ENCODE measurements around the gene NLRP6. TPM values are rescaled to one million over a fixed set of nuclear protein-coding genes. Genes with fewer than 3 reads are reported as not detected.
"Not testable (repeated sequence)": the region's sequence is repeated elsewhere in the genome, so short reads cannot be mapped to it uniquely, and the experiment has no call there.

Gene NLRP6
- total RNA-seq, 1 donor from 2014 or later, result not detected

DNA sequence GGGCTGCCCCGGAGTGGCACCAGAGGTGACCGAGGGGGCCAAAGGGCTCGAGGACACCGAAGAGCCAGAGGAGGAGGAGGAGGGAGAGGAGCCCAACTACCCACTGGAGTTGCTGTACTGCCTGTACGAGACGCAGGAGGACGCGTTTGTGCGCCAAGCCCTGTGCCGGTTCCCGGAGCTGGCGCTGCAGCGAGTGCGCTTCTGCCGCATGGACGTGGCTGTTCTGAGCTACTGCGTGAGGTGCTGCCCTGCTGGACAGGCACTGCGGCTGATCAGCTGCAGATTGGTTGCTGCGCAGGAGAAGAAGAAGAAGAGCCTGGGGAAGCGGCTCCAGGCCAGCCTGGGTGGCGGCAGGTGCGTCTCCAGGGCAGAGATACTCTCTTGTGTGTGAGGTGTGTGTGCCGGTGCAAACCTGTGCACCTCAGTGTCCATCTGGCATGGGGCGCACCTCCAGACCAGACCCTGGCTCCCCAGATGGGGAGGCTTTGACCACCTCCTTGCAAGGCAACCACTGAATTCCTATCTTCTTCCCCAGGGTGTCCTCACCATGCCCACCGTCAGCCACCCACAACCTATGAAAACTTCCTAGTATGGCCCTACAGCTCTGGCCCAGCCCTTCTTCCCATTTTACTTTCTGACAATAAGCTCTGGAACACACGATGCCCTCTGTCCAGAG, 3.4 kb downstream of the NLRP6 start:
- no peak for DNase-seq (ENCODE audit: low read depth in 2 of 2)

- DNase-seq (ENCODE audit: low read depth in 2 of 2), result no peak
Measured at GRCh38 chr11:282171-282570, 4.0 kb downstream of the NLRP6 start.

DNA sequence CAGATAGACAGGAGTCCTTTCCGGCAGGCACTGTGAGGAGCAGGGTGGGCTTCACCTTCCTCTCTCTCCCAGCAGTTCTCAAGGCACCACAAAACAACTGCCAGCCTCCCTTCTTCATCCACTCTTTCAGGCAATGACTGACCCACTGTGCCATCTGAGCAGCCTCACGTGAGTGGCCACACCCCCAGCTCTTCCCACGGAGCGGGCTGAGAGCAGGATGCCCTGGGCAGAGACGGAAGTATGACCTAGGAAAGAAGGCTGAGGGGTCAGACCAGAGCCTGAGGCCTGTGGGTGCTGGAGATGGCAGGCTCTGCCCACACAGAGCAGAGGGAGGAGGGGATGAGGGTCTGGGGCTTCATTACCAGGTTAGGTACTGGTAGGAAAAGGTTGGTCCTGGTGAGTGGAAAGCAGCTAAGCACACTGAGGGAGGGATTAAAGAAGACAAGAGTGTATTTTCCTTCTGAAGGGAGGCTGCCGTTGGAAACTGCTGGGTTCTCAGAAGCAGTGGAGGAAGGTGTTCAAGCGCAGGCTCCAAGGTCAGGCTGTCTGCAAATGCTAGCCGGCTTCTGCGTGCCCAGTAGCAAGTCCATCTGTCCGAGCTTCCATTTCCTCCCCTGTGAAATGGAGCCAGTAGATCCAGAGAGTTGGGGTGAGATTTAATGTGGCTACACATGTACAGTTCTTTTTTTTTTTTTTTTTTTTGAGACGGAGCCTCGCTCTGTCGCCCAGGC, 4.6 kb downstream of the NLRP6 start:
- DNase-seq (ENCODE audit: low read depth in 2 of 2), result no peak

DNA sequence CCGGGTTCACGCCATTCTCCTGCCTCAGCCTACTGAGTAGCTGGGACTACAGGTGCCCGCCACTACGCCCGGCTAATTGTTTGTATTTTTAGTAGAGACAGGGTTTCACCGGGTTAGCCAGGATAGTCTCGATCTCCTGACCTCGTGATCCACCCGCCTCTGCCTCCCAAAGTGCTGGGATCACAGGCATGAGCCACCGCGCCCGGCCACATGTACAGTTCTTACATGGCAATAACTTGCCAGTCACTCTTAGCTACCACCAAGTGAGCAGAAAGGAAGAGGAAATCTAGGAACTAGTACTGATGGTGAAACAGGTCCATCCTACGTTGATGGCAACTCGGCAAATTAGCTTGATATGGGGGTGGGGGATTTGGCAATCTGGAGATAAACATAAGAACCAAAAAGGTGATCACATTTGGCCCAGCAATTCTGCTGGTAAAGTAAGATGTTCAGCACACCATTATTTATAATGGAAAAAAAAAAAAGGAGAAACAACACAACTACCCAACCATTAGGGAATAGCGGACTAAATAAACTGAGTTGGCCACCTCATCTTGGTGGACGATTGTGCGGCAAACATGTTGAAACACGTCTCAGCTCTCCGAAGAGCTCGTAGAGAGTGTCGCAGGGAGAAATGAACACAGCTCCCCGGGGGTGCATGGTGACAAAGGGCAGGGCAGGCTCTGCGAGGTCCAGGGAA, 5.3 kb downstream of the NLRP6 start:
- DNase-seq (ENCODE audit: low read depth in 2 of 2), result no peak

DNA sequence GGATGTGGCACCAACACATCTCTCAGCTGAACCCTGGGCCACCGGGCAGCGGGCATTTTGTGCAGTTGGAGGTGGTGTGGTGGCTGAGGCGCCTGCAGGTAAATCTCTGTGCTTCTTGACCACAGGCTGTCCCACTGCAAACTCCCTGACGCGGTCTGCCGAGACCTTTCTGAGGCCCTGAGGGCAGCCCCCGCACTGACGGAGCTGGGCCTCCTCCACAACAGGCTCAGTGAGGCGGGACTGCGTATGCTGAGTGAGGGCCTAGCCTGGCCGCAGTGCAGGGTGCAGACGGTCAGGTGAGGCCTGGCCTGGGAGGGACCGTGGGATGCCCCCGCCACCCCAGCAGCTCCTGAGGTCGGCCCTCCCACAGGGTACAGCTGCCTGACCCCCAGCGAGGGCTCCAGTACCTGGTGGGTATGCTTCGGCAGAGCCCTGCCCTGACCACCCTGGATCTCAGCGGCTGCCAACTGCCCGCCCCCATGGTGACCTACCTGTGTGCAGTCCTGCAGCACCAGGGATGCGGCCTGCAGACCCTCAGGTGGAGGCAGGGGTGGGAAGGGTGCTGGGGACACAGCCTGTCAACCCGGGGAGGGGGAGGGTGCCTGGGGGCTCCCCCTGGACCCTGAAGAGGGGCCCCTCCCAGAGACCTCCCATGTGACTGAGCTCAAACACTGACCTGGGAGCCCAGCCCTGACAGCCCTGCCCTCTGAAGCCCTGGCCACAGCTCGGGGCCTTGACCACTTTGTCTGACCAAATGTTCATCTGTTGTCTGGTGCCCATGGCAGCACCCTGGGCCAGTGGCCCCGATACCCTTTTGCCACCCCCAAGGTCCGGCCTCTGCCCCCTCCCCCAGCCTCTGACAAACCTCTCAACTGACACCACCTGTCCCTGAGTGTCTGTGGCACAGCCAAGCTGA, 6.2 kb downstream of the NLRP6 start:
- DNase-seq (ENCODE audit: low read depth in 2 of 2), result no peak

- DNase-seq (ENCODE audit: low read depth in 2 of 2), result no peak
Measured at GRCh38 chr11:285021-285893, 7.0 kb downstream of the NLRP6 start.

- no peak for DNase-seq (ENCODE audit: low read depth in 2 of 2)
Measured at GRCh38 chr11:285894-286220, 7.7 kb downstream of the NLRP6 start.

GRCh38 chr11:286977-287820, 9.0 kb downstream of the NLRP6 start:
- DNase-seq (ENCODE audit: low read depth in 2 of 2), result not testable (repeated sequence)

GRCh38 chr11:287821-288477, 9.7 kb downstream of the NLRP6 start:
- DNase-seq (ENCODE audit: low read depth in 2 of 2), result no peak

- peak; percentile 33 to 64 for DNase-seq (ENCODE audit: low read depth in 2 of 2)
Measured at GRCh38 chr11:288478-289397, 10.5 kb downstream of the NLRP6 start, which contains the start of gene PGGHG. Gene PGGHG, plus strand, starts transcription at chr11:289126. Its CDS starts 691 bp downstream, at chr11:289817.

- DNase-seq (ENCODE audit: low read depth in 2 of 2), result no peak
Measured at GRCh38 chr11:289398-289711, 11.1 kb downstream of the NLRP6 start.

DNA sequence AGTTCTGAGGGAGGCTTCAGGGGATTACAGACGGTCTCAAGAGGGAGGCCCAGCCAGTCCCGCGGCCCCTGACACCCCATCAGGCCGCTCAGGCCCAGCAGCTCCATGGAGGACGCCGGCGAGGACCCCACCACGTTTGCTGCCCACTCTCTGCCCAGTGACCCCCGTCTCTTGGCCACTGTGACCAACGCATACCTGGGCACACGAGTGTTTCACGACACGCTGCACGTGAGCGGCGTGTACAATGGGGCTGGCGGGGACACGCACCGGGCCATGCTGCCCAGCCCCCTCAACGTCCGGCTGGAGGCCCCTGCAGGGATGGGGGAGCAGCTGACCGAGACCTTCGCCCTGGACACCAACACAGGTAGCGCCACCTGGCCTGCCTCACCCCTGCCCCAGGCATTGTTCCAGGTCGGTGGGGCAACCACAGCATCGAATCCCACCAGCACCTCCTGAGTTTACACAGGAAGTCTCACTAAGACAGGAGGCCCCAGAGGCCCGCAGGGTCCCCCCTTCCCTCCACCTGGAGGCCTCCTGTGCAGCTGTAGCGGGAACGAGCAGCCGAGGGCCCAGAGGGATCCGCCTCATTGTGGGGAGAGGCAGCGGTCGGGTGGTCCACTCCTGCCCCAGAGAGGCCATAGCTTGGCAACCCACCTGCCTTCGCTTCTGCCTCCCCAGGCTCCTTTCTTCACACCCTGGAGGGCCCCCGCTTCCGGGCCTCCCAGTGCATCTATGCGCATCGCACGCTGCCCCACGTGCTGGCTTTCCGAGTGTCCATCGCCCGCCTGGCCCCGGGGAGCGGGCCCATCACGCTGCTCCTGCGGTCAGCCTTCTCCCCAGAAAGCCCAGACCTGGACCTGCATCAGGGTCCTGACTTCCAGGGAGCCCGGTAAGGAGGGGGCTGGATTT, 11.8 kb downstream of the NLRP6 start:
- no peak for DNase-seq (ENCODE audit: low read depth in 2 of 2)

GRCh38 chr11:290621-291231, 12.5 kb downstream of the NLRP6 start:
- DNase-seq (ENCODE audit: low read depth in 2 of 2), result no peak

GRCh38 chr11:291281-292210, 13.3 kb downstream of the NLRP6 start:
- DNase-seq (ENCODE audit: low read depth in 2 of 2), result no peak

Data from lung microvascular endothelial cell (primary cell).